Measurements from ENCODE around the gene STS. TPM values are rescaled to one million over a fixed set of nuclear protein-coding genes. Genes with fewer than 3 reads are reported as not detected.

Gene STS
- total and polyA plus RNA-seq, 10 of the 15 experiments (the other 5 are each of a cell fraction or from before 2014, with no cell fraction given): 1.6 to 19.4 (median 4.7) TPM

DNA sequence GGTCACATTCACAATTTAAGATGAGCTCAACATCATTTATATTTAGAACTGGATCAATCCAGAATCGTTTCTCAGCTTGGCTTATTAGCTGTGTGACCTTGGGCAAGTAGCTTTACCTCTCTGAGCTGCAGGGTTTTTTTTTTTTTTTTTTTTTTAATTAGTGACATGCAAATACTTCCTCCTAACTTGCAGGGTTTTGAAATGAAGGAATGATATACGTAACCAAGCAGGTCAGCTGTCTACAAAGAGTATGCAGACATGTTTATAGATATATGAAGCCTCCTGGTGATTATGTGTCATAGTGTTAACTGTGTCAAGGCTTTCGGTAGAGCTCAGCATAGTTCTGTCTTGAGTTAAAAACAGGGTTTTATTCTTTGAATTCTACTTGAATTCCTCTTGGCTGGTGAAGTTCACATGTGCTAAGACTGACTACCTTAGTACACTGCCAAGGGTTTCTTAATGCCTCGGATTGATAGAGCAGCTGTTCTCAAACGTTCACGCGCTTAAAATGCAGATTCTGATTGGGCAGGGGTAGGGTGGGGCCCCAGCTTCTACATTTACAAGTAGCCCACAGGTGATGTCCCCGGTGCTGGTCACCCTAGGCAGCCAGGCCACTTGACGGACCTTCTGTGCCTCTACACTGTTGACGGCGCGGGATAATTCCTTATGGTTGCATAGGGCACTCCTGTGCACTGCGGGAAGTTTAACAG is 654 bp upstream of the STS start:
- ChIA-PET POLR2A (interaction anchor here (0.6 to 4.7 kb wide), 11 partner anchors 8 to 932 kb away, joined by 3 to 117 read pairs (median 6); no protein-coding TSS in a partner anchor), CTCF (interaction anchor here (0.6 to 3.6 kb wide), 19 partner anchors 10 to 1598 kb away, joined by 3 to 24 read pairs (median 4); no protein-coding TSS in a partner anchor), RAD21 (ENCODE audit: unreplicated experiment) (interaction anchor here (0.6 to 5.8 kb wide), 24 partner anchors 9 to 410 kb away, joined by 3 to 127 read pairs (median 4); no protein-coding TSS in a partner anchor), SMC1A (ENCODE audit: uncharacterized antibody, unreplicated experiment) (interaction anchor here (0.8 to 5.5 kb wide), 22 partner anchors 8 to 408 kb away, joined by 3 to 56 read pairs (median 4); no protein-coding TSS in a partner anchor)
- Histone ChIP-seq H4K20me1 (ENCODE audit: control insufficient read depth, insufficient read depth) (no peaks in the 10 kb centered on the region), H3K79me2 (ENCODE audit: control insufficient read depth, insufficient read depth, low read length) (peaks cover 47% of the 10 kb centered on the region), H3K27ac (ENCODE audit: control insufficient read depth, insufficient read depth) (peak overlapping the region; percentile 87), H3K4me1 (ENCODE audit: control insufficient read depth, insufficient read depth, low read length) (peaks cover 15% of the 10 kb centered on the region), H2AFZ (ENCODE audit: control insufficient read depth, low read depth, low read length) (peak overlapping the region; percentile 8), H3K4me2 (ENCODE audit: control insufficient read depth, insufficient read depth) (peak overlapping the region; percentile 87), H3K36me3 (ENCODE audit: control insufficient read depth in 2 of 2, insufficient read depth in 2 of 2, low read length in 1 of 2) (no peaks in the 10 kb centered on the region; a peak in 1 of 4 replicates), H3K4me3 (peak overlapping the region; percentile 98), H3K27me3 (replicated peaks in 1 of 2; ENCODE audit: control insufficient read depth in 2 of 2, insufficient read depth in 2 of 2, low read length in 1 of 2) (no peaks in the 10 kb centered on the region), H3K9me3 (replicated peaks; ENCODE audit: control insufficient read depth, insufficient read depth, low read length) (no peaks in the 10 kb centered on the region), H3K9ac (ENCODE audit: control insufficient read depth, insufficient read depth, low read length) (peak overlapping the region; percentile 73)
- FAIRE-seq (no peak), ATAC-seq (peak; percentile 44), DNase-seq (ENCODE audit: low read depth, low spot score) (no peak)
- in situ Hi-C loops (cut with MboI): no loop called here
- 6% methylated on average over 13 of the region's 13 CpGs for WGBS (ENCODE audit: insufficient coverage, insufficient replicate concordance, low lambda C conversion rate, missing lambda C conversion rate)
- intact Hi-C loops (cut with micrococcal nuclease; ENCODE audit: unreplicated experiment): loop anchor here (1.0 to 5.0 kb wide), 3 partner anchors 37 to 780 kb away; partner anchors contain the start of gene PNPLA4
- BruUV-seq (replicated peaks): no TSS peak
- peak; percentile 90 for TF ChIP-seq ZNF217 (IDR thresholded peaks at IDR 0.05)
- TF ChIP-seq MTA2 (IDR thresholded peaks at IDR 0.05; ENCODE audit: low read depth): peak; percentile 57; the same call in 1 of the 2 replicates
- 0 out of 2 replicates have a peak, but pooled peaks have one; percentile 74 for TF ChIP-seq ESRRA (IDR thresholded peaks at IDR 0.05; ENCODE audit: low read length)
- TF ChIP-seq, protein P1, sequence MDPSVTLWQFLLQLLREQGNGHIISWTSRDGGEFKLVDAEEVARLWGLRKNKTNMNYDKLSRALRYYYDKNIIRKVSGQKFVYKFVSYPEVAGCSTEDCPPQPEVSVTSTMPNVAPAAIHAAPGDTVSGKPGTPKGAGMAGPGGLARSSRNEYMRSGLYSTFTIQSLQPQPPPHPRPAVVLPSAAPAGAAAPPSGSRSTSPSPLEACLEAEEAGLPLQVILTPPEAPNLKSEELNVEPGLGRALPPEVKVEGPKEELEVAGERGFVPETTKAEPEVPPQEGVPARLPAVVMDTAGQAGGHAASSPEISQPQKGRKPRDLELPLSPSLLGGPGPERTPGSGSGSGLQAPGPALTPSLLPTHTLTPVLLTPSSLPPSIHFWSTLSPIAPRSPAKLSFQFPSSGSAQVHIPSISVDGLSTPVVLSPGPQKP (IDR thresholded peaks at IDR 0.05; ENCODE audit: low read depth, low read length): no peak
- TF ChIP-seq JUND (IDR thresholded peaks at IDR 0.05; ENCODE audit: low read depth, low read length): no peak
- TF ChIP-seq, protein P2, sequence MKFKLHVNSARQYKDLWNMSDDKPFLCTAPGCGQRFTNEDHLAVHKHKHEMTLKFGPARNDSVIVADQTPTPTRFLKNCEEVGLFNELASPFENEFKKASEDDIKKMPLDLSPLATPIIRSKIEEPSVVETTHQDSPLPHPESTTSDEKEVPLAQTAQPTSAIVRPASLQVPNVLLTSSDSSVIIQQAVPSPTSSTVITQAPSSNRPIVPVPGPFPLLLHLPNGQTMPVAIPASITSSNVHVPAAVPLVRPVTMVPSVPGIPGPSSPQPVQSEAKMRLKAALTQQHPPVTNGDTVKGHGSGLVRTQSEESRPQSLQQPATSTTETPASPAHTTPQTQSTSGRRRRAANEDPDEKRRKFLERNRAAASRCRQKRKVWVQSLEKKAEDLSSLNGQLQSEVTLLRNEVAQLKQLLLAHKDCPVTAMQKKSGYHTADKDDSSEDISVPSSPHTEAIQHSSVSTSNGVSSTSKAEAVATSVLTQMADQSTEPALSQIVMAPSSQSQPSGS (IDR thresholded peaks at IDR 0.05; ENCODE audit: low read length): peak; percentile 49; the same call in 1 of the 2 replicates
- 0 out of 2 replicates have a peak, but pooled peaks have one; percentile 40 for TF ChIP-seq PML (IDR thresholded peaks at IDR 0.05; ENCODE audit: low read length)
- 0 out of 2 replicates have a peak, but pooled peaks have one; percentile 19 for TF ChIP-seq ATF7 (IDR thresholded peaks at IDR 0.05; ENCODE audit: low read depth)
- no peak for TF ChIP-seq ETV6 (conservative IDR thresholded peaks at IDR 0.05 in 1 of 2, IDR thresholded peaks at IDR 0.05 in 1 of 2; ENCODE audit: borderline replicate concordance in 1 of 2, low read depth in 1 of 2)
- TF ChIP-seq ZNF384 (IDR thresholded peaks at IDR 0.05; ENCODE audit: borderline replicate concordance, low read depth, low read length): peak; percentile 86
- TF ChIP-seq RAD51 (IDR thresholded peaks at IDR 0.05): 0 out of 2 replicates have a peak, but pooled peaks have one; percentile 37
- 0 out of 2 replicates have a peak, but pooled peaks have one; percentile 41 for TF ChIP-seq RCOR1 (conservative IDR thresholded peaks at IDR 0.05; ENCODE audit: low read depth, low read length)
- no peak for TF ChIP-seq CREB1 (IDR thresholded peaks at IDR 0.05; ENCODE audit: low read depth)
- peak; percentile 39; the same call in 1 of the 2 replicates for TF ChIP-seq NBN (IDR thresholded peaks at IDR 0.05)
- TF ChIP-seq CHD2 (IDR thresholded peaks at IDR 0.05; ENCODE audit: borderline replicate concordance, low read depth, low read length): peak; percentile 24; the same call in 1 of the 2 replicates
- 0 out of 2 replicates have a peak, but pooled peaks have one; percentile 9 for TF ChIP-seq SMAD5 (IDR thresholded peaks at IDR 0.05; ENCODE audit: low read depth)
- TF ChIP-seq TARDBP (IDR thresholded peaks at IDR 0.05; ENCODE audit: borderline replicate concordance): no peak
- TF ChIP-seq, protein P3, sequence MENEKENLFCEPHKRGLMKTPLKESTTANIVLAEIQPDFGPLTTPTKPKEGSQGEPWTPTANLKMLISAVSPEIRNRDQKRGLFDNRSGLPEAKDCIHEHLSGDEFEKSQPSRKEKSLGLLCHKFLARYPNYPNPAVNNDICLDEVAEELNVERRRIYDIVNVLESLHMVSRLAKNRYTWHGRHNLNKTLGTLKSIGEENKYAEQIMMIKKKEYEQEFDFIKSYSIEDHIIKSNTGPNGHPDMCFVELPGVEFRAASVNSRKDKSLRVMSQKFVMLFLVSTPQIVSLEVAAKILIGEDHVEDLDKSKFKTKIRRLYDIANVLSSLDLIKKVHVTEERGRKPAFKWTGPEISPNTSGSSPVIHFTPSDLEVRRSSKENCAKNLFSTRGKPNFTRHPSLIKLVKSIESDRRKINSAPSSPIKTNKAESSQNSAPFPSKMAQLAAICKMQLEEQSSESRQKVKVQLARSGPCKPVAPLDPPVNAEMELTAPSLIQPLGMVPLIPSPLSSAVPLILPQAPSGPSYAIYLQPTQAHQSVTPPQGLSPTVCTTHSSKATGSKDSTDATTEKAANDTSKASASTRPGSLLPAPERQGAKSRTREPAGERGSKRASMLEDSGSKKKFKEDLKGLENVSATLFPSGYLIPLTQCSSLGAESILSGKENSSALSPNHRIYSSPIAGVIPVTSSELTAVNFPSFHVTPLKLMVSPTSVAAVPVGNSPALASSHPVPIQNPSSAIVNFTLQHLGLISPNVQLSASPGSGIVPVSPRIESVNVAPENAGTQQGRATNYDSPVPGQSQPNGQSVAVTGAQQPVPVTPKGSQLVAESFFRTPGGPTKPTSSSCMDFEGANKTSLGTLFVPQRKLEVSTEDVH (IDR thresholded peaks at IDR 0.05; ENCODE audit: low read depth, partially characterized antibody): peak; percentile 34

Data from GM12878 (cell line).